ENCODE measurements around the gene BAD.

BAD gene

DNA sequence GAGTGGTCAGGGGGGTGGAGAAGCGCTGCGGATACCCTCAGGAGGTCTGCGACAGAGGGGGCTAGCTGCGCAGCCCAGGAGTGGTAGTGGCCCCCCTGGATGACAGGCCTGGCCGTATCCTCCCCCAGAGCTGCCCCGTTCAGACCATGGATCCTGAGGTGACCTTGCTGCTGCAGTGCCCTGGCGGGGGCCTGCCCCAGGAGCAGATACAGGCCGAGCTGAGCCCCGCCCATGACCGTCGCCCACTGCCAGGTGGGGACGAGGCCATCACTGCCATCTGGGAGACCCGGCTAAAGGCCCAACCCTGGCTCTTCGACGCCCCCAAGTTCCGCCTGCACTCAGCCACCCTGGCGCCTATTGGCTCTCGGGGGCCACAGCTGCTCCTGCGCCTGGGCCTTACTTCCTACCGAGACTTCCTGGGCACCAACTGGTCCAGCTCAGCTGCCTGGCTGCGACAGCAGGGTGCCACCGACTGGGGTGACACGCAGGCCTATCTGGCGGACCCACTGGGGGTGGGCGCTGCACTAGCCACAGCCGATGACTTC is 57.9 kb downstream of the BAD start:
- DNase-seq, result peak; percentile 88

DNA sequence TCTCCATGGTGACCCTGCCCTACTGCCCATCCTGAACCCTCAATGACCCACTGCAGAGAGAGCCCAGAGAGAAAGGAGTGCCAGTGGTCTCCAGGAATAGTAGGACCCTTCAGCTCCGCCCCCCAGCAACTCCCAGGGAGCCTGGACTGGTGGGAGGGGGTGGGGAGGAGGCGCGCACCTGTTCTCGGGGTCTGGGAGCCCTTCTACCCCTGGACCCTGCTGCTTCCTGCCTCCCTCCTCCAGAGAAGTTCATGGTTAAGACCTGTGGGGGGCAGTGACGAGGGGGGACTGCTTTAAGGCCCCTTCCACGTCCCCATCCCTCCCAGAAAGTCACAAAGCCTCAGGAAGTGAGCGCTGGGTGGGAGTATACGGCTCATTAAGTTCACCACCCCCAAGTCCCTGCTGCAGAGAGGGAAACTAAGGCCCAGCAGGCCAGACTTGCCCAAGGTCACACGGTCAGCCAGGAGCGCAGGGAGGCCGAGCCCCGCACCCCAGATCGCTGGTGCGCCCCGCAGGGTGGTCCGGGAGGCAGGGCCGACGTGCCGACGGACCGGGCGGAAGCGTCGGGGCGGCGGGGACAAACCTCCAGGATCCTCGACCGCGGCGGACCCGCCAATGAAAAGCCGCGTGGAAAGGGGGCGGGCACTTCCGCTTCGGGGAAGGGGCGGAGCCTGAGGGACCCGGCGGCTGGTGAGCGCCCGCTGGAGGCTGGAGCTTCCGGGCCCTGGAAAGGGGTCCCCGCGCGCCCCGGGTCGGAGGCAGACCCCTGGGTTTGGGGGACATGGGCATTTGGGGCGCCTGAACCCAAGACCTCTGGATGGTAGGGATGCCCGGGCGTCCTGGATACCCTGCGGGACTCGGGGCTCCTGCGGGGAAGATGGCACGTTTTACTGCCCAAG is 58.6 kb downstream of the BAD start, which contains the start of the genes NUDT22 and TRPT1:
Gene NUDT22, plus strand, starts transcription at position 667 of the 899 bp plus-strand sequence. CDS start 379 bp downstream, outside the sequence.
Gene TRPT1, minus strand, starts transcription at position 579 of the 899 bp plus-strand sequence. Its CDS starts 326 bp downstream, at position 253.
- peak; percentile 94 for DNase-seq

DNA sequence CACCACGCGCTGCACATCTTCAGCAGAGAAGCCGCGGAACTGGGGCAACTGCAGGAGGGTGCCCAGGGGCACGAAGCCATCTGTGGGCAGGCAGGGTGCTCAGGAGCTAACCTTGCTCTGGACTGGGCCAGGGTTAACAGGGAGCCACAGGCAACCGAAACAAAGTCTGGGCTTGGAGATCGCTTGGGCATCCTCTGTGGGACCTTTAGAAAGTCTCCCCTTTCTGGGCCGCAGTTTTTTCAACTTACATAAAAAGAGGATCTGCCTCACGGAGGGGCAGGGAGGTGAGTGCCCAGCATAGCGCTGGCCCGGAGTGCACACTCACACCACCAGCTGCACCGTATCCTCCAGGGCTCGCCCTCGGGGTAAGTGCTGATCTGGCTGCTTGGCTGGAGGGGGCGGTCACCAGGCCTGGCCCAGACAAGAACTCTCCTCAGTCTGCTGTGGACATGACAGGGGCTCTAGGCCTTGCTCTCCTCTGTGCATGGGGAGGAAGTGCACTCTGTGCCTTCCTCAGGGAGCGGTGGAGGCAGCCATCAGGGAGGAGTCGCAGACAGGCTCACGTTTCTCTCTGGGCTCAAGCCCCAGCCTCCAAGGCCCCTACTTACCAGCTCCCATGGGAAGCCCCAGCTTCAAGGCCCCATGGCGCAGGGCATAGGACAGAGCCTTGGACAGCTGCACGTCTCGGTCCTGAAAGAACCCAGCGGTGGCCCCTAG is 59.4 kb downstream of the BAD start:
- no peak for DNase-seq

DNA sequence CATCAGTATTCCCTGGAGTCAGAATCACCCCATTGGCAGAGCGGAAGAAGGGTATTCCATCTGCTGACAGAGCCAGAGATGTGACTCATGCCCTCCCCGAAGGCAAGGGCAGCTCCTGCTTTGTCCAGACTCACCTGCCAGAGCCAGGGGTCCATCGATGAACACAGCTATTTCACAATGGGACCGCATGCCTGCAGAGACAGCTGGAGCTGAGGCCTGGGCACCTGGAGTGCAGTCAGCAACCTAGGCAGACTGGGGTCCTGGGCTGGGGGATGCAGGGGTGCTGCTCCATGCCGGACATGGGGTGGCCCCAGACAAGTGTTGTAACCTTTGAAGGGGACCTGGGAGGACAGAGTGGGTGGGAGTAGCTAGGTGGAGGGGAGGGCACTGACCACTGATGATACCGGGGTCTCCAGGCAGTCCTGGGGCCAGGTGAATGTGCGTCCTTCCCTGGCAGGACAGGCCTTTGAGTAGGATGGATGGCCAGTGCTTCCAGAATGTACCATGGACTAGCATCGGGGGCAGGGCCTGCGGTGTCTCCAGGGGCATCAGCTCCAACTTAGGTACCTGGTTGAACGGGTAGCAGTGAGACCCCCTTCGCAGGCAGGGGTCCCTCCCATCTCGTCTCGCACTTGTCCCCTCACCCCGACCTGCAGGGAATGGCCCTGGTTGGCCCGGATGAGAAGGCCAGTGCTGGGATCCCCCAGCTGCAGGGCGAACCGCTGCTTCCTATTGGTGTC is 60.1 kb downstream of the BAD start:
- DNase-seq, result no peak

DNA sequence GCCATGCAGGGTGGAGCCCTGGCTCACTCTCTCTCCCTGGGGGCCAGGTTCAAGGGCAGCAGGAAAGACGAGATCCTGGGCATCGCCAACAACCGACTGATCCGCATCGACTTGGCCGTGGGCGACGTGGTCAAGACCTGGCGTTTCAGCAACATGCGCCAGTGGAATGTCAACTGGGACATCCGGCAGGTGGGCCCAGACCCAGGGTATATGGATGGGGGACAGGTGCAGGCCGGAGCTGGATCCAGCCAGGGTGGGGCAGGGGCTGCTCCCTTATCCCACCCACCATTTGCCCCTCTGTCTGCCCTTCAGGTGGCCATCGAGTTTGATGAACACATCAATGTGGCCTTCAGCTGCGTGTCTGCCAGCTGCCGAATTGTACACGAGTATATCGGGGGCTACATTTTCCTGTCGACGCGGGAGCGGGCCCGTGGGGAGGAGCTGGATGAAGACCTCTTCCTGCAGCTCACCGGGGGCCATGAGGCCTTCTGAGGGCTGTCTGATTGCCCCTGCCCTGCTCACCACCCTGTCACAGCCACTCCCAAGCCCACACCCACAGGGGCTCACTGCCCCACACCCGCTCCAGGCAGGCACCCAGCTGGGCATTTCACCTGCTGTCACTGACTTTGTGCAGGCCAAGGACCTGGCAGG is 61.3 kb downstream of the BAD start:
- no peak for DNase-seq

DNA sequence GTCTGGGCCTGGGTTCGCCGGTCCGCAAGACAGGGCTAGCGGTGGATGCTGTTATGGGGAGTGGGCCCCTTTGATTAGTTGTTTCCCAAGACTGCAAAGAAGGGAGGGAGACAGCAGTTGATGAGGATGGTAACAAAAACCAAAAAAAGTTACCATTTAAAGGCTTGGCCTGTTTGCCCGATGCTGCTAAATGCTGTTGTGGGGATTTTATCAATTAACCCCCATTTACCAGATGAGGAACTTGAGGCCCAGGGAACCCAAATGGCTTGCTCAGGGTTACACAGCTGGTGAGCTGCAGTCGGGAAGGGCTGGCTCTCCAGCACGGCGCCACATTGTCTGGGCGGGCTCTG is 61.8 kb downstream of the BAD start:
- no peak for DNase-seq

DNA sequence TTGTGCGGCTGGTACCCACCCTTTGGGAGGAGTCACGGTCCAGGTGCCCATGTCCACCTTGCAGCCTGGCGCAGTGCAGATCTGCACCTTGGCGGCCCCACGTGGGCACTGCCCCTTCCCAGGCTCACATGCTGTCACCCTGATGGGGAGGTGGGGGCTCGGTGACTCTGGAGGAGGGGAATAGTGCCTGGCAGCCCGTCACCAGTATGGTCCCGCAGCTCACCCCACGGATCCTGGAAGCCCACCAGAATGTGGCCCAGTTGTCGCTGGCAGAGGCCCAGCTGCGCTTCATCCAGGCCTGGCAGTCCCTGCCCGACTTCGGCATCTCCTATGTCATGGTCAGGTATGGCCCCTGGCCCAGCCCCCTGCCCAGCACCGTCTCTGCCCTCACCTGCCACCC is 63.7 kb downstream of the BAD start:
- no peak for DNase-seq

DNA sequence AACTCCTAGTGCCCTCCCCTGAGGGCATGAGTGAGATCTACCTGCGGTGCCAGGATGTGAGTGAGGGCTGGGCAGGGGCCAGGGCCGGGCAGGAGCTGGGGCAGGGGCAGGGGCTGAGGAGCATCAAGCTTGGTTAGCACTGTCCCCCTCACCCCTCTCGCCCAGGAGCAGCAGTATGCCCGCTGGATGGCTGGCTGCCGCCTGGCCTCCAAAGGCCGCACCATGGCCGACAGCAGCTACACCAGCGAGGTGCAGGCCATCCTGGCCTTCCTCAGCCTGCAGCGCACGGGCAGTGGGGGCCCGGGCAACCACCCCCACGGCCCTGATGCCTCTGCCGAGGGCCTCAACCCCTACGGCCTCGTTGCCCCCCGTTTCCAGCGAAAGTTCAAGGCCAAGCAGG is 64.2 kb downstream of the BAD start:
- DNase-seq, result no peak
